Natural killer cell (primary cell): ENCODE measurements around the gene OR6C2. TPM values are rescaled to one million over a fixed set of nuclear protein-coding genes. Genes with fewer than 3 reads are reported as not detected.
"Not testable (repeated sequence)": the region's sequence is repeated elsewhere in the genome, so short reads cannot be mapped to it uniquely, and the experiment has no call there.

Experiments
- ATAC-seq, 3 donors: fragments of 150-1000 bp in 2 of 3; fragments of 200-7000 bp in 1 of 3; cut with Tn5 transposase; 1 replicate in 1 of 3; 2 replicates in 2 of 3; pipeline ENCODE4 v1.10.0; 2021; ENCODE audit warnings: mild to moderate bottlenecking in 2 of 3, moderate library complexity in 2 of 3
- DNase-seq, 2 donors: peaks; one replicate each; pipeline versions ENCODE4 v3.0.0 to v3.0.0-alpha.2; 2013 to 2021; ENCODE audit warnings: mixed read lengths in 1 of 2
- H3K27ac ChIP-seq: one replicate; pipeline ENCODE4 v1.5.1; 2013; ENCODE audit warnings: mild to moderate bottlenecking, low read length
- H3K27me3 ChIP-seq: one replicate; pipeline ENCODE4 v1.6.1; 2013; ENCODE audit warnings: low read length; ENCODE audit not compliant: control insufficient read depth, insufficient read depth
- H3K36me3 ChIP-seq: one replicate; pipeline ENCODE4 v1.6.1; 2013; ENCODE audit warnings: low read length; ENCODE audit not compliant: control insufficient read depth, insufficient read depth
- H3K4me1 ChIP-seq: one replicate; pipeline ENCODE4 v1.6.1; 2013; ENCODE audit warnings: low read length; ENCODE audit not compliant: control insufficient read depth, insufficient read depth
- H3K4me3 ChIP-seq: one replicate; pipeline ENCODE4 v1.5.1; 2013; ENCODE audit warnings: low read length
- H3K9me3 ChIP-seq: one replicate; pipeline ENCODE4 v1.6.1; 2013; ENCODE audit warnings: low read length; ENCODE audit not compliant: control insufficient read depth, insufficient read depth
- H3K27ac Mint-ChIP-seq, 2 donors: one replicate each; pipeline ENCODE4 v1.8.0; 2022; ENCODE audit warnings: mild to moderate bottlenecking in 2 of 2, mixed read lengths in 2 of 2, moderate library complexity in 1 of 2
- H3K27me3 Mint-ChIP-seq, 2 donors: one replicate each; pipeline ENCODE4 v1.8.0; 2022; ENCODE audit warnings: low read depth in 2 of 2, mixed read lengths in 2 of 2
- H3K36me3 Mint-ChIP-seq: one replicate; pipeline ENCODE4 v1.8.0; 2022; ENCODE audit warnings: mixed read lengths
- H3K4me1 Mint-ChIP-seq, 2 donors: one replicate each; pipeline ENCODE4 v1.8.0; 2022; ENCODE audit warnings: mixed read lengths in 2 of 2
- H3K4me3 Mint-ChIP-seq: one replicate; pipeline ENCODE4 v1.8.0; 2022; ENCODE audit warnings: mild to moderate bottlenecking, moderate library complexity, mixed read lengths
- H3K9me3 Mint-ChIP-seq, 2 donors: one replicate each; pipeline ENCODE4 v1.8.0; 2022; ENCODE audit warnings: mixed read lengths in 2 of 2
- CTCF ChIP-seq: fragments of 200-600 bp; IDR thresholded peaks from one replicate; pipeline ENCODE4 v1.8.0; 2022; ENCODE audit warnings: antibody characterized with exemption
- WGBS: methylation state at CpG from one replicate; pipeline ENCODE4 v1.1.7; 2013; ENCODE audit warnings: missing lambda C conversion rate; ENCODE audit not compliant: insufficient coverage; 5-methylcytosine and 5-hydroxymethylcytosine counted together
- intact Hi-C: fragments of 100-400 bp; cut with micrococcal nuclease; formaldehyde crosslinking; loops from one replicate; pipeline ENCODE4 v1.14.2; 2022
- total RNA-seq, 4 donors: library from RNA; stranded (reverse); fragments of 120-200 nt in 1 of 4; gene quantifications; one replicate each; pipeline versions ENCODE4 v1.2.3 to v1.2.4, GENCODE V29; 2013 to 2022

The OR6C2 gene
- total RNA-seq, 3 donors from 2014 or later (not counting 1 experiment from before 2014, with no cell fraction given) = not detected

GRCh38 chr12:55467836-55468235 lies 24.0 kb downstream of the OR6C2 start:
- H3K36me3 Mint-ChIP-seq = no peaks in the 10 kb centered on the region
- no CpG with 5 or more reads among the region's 2 CpGs for WGBS
- no peaks in the 10 kb centered on the region for H3K4me1 ChIP-seq
- peaks cover 5 to 27% of the 10 kb centered on the region in 2 donors for H3K27me3 Mint-ChIP-seq
- no peak overlapping the region for H3K4me3 ChIP-seq
- DNase-seq (no peak), ATAC-seq (no peak)
- H3K27me3 ChIP-seq = peaks cover 5% of the 10 kb centered on the region
- no peak overlapping the region for H3K27ac ChIP-seq
- H3K4me1 Mint-ChIP-seq = no peaks in the 10 kb centered on the region
- no peaks in the 10 kb centered on the region for H3K9me3 Mint-ChIP-seq
- no peaks in the 10 kb centered on the region for H3K36me3 ChIP-seq
- no peak overlapping the region for H3K27ac Mint-ChIP-seq
- TF ChIP-seq CTCF = no peak
- H3K4me3 Mint-ChIP-seq = no peak overlapping the region
- H3K9me3 ChIP-seq = no peaks in the 10 kb centered on the region
- intact Hi-C loops = no loop called here

- no peaks in the 10 kb centered on the region for H3K36me3 Mint-ChIP-seq
- ATAC-seq (no peak), DNase-seq (no peak)
- no peak overlapping the region for H3K27ac Mint-ChIP-seq
- no peaks in the 10 kb centered on the region for H3K4me1 Mint-ChIP-seq
- no peaks in the 10 kb centered on the region for H3K4me1 ChIP-seq
- H3K9me3 ChIP-seq = no peaks in the 10 kb centered on the region
- intact Hi-C loops = no loop called here
- H3K27ac ChIP-seq = no peak overlapping the region
- peaks cover 5 to 27% of the 10 kb centered on the region in 2 donors for H3K27me3 Mint-ChIP-seq
- H3K27me3 ChIP-seq = peaks cover 5% of the 10 kb centered on the region
- TF ChIP-seq CTCF = no peak
- H3K4me3 ChIP-seq = no peak overlapping the region
- no peaks in the 10 kb centered on the region for H3K36me3 ChIP-seq
- WGBS = no CpG with 5 or more reads among the region's 2 CpGs
- no peaks in the 10 kb centered on the region for H3K9me3 Mint-ChIP-seq
- no peak overlapping the region for H3K4me3 Mint-ChIP-seq
These were observed 25.4 kb downstream of the OR6C2 start for GRCh38 chr12:55469291-55469690.

- DNase-seq (no peak), ATAC-seq (no peak)
- no peaks in the 10 kb centered on the region for H3K9me3 Mint-ChIP-seq
- WGBS = 82% methylated on average over 2 of the region's 3 CpGs
- no peak within 1 kb of the TSS for H3K4me3 Mint-ChIP-seq
- no peaks in the 10 kb centered on the region for H3K4me1 Mint-ChIP-seq
- Histone ChIP-seq H3K9me3 (no peaks in the 10 kb centered on the region), H3K4me1 (no peaks in the 10 kb centered on the region), H3K4me3 (no peak within 1 kb of the TSS), H3K27me3 (peaks cover 5% of the 10 kb centered on the region), H3K36me3 (no peaks in the 10 kb centered on the region), H3K27ac (no peak within 1 kb of the TSS)
- H3K36me3 Mint-ChIP-seq = no peaks in the 10 kb centered on the region
- no peak within 1 kb of the TSS for H3K27ac Mint-ChIP-seq
- intact Hi-C loops = no loop called here
- TF ChIP-seq CTCF = no peak
- peaks cover 5 to 27% of the 10 kb centered on the region in 2 donors for H3K27me3 Mint-ChIP-seq
These were observed 26.4 kb downstream of the OR6C2 start, which contains the start of gene OR6C70 for GRCh38 chr12:55470088-55470829. TSS of gene OR6C70 (minus strand) at chr12:55470138. CDS start at chr12:55470138, 0 bp downstream.

- no peak overlapping the region for H3K4me3 ChIP-seq
- Mint-ChIP-seq H3K9me3 (no peaks in the 10 kb centered on the region), H3K27ac (no peak overlapping the region), H3K4me1 (no peaks in the 10 kb centered on the region), H3K4me3 (no peak overlapping the region), H3K27me3 (peaks cover 5 to 21% of the 10 kb centered on the region in 2 donors), H3K36me3 (no peaks in the 10 kb centered on the region)
- no CpG with 5 or more reads among the region's 1 CpG for WGBS
- no peak for DNase-seq
- intact Hi-C loops = no loop called here
- H3K36me3 ChIP-seq = no peaks in the 10 kb centered on the region
- peaks cover 5% of the 10 kb centered on the region for H3K27me3 ChIP-seq
- H3K4me1 ChIP-seq = no peaks in the 10 kb centered on the region
- no peak for TF ChIP-seq CTCF
- no peak for ATAC-seq
- H3K27ac ChIP-seq = no peak overlapping the region
- H3K9me3 ChIP-seq = no peaks in the 10 kb centered on the region
These were observed 28.4 kb downstream of the OR6C2 start for GRCh38 chr12:55472264-55472663.

- ATAC-seq, H3K36me3 Mint-ChIP-seq, H3K9me3 ChIP-seq, H3K4me3 Mint-ChIP-seq, H3K4me1 ChIP-seq, intact Hi-C loops, H3K27ac Mint-ChIP-seq, DNase-seq, H3K9me3 Mint-ChIP-seq, H3K36me3 ChIP-seq, H3K4me1 Mint-ChIP-seq, H3K27ac ChIP-seq, H3K27me3 ChIP-seq, H3K4me3 ChIP-seq: not testable (repeated sequence)
- 92% methylated on average over 25 of the region's 29 CpGs for WGBS
- H3K27me3 Mint-ChIP-seq = peaks cover 7 to 25% of the 10 kb centered on the region in 2 donors
These were observed 35.3 kb downstream of the OR6C2 start for GRCh38 chr12:55479136-55479535.
